NCI-H2107 treated with DMSO at 0.1 percent for 48 hours (cell line): Measurements from ENCODE around the gene PAF1.

Experiments used
- DNase-seq: peaks from one replicate; lab custom pipeline; 2025; ENCODE audit not compliant: unreplicated experiment; lab: John Stamatoyannopoulos, UW

PAF1 gene

DNA sequence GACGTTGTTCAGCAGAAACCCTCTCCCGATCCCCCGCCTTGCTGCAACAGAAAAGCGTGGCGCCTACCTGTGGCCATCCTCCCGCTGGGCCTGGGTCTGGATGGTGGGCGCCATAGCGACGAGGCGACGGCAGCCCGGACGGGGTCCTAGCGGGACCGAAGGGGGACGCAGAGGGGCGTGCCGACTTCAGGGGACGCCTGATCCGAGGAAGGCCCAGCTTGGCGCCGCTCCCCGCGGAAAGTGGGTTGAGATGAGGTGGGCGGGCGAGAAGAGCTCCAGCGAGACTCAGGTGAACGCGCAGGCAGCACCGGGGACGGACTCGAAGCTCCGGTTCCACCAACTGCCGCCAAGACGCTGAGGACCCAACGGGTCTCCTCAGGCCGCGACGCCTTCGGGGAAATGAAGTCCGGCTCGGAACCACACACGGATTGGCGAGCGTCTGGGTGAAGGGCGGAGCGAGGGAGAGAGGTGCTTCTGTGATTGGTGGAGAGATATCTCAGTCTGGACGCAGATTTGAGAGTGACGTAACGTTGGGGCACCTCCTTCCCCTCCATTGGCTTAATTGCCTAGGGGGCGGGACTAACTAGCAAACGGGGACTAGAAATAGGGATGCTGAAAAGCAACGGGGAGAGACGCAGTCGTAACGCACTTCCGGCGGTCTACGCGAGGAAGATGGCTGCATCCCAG lies at the start of gene PAF1, which contains the start of gene MED29:
Gene PAF1 (minus strand): TSS at position 356 of the 687 bp plus-strand sequence. CDS start 242 bp downstream, at position 114.
Gene MED29 (plus strand): TSS at position 628 of the 687 bp plus-strand sequence. CDS start 45 bp downstream, at position 673.
- DNase-seq, result peak; percentile 99

DNA sequence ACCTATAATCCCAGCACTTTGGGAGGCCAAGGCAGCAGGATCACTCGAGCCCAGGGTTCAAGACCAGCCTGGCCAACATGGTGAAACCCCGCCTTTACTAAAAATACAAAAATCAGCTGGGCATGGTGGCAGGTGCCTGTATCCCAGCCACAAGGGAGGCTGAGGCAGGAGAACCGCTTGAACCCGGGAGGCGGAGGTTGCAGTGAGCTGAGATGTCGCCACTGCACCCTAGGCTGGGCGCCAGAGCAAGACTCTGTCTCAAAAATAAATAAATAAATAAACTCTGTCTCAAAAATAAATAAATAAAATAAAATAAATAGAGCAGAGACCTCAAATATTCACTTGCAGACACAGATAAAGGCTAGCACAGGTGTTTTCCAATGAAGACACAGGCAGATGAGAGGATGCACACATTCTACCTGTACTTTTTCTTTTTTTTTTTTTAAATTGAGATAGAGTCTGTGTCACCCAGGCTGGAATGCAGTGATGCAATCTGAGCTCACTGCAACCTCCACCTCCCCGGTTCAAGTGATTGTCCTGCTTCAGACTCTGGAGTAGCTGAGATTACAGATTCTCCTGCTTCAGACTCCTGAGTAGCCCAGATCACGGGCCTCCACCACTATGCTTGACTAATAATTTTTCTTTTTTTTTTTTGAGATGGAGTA lies 47.5 kb upstream of the PAF1 start:
- no peak for DNase-seq

DNA sequence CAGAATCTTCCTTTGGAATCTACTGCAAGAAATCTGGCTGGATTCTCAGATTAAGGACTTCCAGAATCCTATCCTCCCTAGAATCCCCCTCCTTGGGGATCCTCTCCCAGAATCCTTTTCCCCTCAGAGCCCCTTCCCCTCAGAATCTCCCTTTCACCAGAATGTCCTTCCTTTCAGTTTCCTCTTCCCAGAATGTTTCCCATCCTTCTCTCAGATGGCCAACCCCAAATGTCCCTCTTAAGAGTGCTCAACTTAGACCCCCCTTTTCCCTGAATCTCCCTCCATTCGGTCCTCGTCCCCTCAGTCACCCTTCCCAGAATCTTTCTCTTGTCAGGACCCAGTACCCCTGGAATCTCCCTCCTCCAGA lies 45.4 kb upstream of the PAF1 start:
- no peak for DNase-seq

DNA sequence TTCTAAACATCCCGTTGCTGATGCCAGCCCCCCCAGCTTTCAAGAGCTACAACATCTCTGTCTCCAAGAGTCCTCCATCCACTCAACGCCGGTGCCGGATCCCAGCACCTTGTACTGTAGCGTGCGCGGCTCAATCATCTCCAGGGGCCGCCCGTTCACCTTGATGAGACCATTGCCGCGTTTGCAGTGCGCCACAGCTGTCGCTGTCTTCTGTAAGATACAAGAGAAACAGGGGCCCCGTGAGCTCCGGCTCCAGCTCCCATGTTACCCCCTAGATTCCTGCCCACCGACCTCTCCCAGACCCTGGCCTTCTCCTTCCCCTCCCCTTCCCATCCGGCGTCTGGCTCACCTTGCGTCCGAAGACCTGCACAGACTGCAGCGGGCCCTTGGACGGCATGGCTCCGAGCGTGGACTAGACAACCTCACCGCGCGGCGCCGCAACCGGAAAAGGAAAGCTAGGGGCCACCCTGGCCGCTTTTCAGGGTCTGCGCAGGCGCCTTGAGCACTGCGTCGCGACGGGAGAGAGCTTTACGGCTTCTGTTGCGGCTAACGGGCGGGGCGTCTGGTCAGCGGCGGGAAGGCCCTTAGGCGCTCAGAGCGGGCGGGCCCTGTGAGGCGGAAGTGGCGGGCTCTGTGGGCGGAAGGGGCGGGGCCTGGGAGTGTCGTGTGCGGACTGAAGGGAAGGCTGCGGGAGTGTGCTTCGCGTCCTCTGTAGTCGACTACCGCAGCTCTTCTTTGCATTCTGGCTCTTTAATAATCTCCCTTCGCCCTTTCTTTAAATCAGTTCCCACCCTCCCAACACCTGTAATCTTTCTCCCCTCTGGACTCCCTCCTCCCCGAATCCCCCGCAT lies 44.8 kb upstream of the PAF1 start, which contains the start of gene RPS16:
Gene RPS16 (minus strand): TSS at position 451 of the 851 bp plus-strand sequence. CDS start 54 bp downstream, at position 397.
- peak; percentile 93 for DNase-seq

DNA sequence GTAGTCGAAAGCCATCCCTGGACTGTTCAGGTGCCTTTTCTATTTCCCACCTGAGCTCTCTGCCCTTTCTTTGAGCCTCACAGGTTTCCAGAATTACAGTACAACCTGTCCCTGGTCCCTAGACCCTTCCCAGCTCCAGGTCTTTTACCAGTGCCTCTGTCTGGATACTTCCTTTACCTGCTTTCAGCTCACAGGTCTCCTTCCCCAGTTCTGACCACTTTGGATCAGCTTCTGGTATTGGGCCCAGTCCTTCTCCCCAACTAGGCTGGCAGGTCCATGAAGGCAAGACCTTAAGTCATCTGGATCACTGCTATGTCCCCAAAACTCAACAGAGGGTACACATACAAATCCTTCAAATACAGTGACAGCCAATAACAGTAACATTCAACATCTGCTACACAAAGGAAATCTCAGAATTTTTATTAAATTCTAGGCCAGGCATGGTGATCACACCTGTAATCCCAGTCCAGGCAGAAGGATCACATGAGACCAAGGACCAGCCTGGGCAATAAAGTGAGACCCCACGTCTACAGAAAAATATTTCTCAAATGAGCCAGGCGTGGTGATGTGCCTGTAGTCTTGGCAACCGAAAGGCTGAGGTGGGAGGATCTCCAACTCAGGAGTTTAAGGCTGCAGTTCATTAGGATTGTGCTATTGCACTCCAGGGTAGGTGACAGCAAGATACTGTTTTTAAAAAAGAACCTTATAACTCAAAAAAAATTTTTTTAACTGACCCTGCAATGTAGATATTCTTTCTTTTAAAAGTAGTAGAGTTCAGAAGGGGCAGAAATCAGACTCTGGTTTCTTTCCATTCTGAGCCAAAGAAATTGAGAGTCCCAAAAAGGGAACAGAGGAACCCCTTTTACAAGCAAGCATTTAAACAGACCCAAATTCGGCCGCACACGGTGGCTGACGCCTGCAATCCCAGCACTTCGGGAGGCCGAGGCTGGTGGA lies 43.5 kb upstream of the PAF1 start:
- no peak for DNase-seq

DNA sequence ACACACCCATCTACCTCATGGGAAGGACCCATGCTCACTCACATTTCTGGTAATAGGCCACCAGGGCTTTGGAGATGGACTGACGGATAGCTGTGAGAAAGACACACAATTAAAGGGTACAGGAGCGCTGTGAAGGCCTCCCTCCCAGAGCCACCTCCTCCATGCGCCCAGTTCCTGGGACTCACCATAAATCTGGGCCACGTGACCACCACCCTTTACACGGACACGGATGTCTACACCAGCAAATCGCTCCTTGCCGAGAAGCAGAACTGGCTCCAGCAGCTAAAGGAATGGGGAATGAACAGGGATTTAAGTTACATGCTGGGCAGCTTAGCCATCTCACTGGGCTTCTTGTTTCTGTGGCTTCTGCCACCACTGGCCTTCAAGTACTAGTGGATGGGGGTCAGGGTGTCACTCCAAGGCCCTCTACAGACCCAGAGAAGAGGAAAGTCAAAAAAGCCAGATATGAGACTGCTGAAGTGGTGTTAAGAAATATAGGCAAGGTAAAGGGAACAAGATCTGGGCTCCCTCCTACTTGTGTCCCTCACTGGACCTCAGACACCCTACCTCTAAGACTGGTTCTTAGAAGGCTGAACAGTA lies 42.7 kb upstream of the PAF1 start:
- DNase-seq, result no peak

DNA sequence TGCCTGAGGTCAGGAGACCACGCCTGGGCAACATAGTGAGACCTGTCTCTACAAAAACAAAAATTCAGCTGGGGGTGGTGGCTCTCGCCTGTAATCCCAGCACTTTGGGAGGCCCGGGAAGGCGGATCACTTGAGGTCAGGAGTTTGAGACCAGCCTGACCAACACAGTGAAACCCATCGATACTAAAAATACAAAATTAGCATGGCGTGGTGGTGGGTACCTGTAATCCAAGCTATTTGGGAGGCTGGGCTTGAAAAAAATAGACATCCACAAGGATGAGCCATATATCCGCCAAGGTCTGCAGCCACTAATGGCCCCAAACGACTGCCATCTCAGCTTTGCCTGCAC lies 41.7 kb upstream of the PAF1 start:
- DNase-seq, result no peak

DNA sequence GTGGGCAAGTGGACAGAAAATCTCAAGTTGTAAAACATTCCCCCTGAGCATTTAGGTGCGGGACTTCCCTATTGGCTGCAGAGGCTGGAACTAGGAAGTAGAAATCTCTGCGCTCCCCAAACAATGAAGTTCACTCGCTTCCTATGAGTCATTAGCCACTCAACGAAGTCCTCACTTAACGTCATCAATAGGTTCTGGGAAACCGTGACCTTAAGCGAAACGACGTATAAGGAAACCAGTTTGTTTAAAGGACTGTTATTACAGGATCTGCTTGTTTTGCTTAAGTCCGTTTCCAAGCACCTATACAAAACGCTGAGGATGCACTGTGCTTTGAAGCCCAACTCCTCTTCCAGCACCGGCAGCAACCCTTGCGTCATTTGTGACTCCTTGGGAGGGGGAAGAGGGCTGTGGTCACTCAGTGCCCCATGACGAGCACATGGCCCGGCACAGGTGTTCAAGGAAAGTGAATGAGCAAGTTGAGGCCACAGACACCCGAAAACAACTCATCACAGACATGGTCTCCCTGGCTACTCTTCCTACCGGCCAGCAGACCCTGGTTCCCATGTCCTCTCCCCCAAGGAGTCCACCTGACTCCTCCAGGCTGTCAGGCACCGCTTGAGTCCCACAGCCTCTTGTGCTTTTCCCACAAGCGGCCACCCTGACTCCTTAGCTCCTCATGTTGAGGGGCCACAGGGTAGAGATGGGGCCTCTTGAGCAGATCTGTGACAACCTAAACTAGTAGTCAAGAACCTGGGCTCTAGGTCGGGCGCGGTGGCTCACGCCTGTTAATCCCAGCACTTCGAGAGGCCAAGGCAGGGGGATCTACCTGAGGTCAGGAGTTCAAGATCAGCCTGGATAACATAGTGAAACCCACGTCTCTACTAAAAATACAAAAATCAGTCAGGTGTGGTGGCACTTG lies 40.0 kb upstream of the PAF1 start:
- no peak for DNase-seq

DNA sequence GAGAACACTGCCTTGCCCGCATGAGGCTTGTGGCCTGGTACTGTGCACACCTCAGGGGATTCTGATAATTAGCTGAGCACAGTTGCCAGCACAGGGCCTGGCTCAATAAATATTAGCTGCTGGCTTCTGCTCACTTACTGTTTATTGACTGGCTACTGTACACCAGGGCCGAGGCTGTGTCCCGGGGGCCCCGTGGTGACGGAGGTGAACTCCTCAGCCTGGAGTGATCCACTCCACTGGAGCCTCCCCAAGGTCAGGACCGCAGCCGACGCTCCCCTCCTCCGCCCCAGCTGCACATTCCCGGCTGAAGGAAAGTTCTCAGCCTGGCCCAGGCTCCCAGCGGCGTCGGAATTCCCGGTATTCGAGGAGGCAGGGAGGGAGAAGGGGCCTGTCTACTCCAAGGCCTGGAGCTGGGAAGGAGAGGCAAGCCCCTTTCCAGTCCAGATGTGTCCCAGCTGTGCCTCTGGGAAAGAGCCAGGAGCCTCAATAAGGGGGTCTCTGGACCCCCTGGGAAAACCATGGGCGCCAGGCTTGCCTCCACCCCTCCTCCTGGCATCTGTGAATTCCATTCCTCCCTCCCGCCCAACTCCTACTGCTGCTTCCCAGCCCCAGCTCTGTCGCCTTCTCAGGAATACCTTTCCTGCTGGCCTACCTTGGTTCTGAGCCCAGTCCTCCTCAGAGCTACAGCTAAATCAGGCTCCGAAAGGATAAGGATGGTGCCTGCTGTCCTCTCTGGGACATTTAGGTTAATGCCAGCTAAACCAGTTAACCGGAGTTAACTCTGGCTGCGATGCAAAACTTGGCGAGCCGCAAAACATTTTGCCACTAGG lies 37.6 kb upstream of the PAF1 start:
- DNase-seq, result no peak

DNA sequence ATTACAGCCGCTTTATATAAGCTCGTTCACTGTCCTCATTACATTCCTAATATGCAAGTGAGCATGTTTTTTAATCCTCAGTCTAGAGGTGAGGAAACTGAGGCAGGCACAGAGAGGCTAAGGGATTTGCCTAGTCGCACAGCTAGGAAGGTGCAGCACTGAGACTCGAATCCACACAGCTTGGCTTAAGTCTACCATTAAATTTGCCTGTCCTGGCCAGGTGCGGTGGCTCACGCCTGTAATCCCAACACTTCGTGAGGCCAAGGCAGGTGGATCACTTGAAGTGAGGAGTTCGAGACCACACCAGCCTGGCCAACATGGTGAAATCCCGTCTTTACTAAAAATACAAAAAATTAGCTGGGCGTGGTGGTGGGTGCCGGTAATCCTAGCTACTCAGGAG lies 36.8 kb upstream of the PAF1 start:
- DNase-seq, result no peak

DNA sequence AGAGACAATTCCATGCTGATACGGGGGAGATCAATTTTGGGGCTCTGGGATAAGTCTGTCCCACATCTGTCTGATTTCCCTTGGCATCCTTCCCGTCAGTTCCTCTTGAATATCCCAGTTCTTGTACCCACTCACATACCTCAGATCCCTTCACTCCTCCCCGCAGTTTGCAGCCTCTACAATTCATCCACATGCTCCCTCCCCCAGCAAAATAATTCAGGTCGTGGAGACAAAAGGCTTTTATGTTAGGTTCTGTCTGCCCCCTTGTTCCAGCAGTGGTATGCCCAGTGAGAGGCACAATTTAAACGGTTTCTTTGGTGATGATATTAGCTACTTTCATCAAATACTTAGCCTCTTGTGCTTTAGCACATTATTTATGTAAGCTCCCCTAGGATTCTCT lies 35.3 kb upstream of the PAF1 start:
- no peak for DNase-seq

DNA sequence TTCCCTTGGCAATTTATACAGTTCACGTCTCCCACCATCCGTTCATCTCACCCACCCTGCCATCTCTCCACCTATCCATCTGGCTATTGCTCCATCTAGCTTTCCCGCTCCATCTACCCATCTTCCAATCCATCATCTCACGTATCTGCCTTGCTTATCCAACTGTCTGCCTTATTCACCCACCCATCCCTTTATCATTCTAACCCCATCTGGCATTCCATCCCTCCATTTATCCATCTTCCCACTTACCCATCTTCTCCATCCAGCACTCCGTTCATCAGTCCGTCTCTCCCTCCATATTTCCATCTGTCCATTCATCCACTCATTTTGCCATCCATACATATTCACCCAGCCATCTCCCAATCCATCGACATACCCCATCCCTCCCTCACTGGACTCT lies 34.8 kb upstream of the PAF1 start:
- no peak for DNase-seq

DNA sequence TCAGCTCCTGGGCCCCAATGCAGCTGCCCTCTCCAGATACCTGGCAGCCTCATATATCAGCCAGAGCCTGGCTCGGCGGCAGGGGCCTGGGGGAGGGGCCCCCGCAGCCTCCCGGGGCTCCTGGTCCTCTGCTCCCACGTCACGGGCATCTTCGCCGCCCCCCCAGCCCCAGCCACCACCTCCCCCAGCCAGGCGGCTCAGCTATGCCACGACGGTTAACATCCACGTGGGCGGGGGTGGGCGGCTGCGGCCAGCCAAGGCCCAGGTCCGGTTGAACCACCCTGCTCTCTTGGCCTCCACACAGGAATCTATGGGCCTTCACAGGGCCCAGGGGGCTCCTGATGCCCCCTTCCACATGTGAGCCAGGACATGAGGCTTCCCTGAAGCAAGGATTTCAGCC lies 34.0 kb upstream of the PAF1 start:
- no peak for DNase-seq

DNA sequence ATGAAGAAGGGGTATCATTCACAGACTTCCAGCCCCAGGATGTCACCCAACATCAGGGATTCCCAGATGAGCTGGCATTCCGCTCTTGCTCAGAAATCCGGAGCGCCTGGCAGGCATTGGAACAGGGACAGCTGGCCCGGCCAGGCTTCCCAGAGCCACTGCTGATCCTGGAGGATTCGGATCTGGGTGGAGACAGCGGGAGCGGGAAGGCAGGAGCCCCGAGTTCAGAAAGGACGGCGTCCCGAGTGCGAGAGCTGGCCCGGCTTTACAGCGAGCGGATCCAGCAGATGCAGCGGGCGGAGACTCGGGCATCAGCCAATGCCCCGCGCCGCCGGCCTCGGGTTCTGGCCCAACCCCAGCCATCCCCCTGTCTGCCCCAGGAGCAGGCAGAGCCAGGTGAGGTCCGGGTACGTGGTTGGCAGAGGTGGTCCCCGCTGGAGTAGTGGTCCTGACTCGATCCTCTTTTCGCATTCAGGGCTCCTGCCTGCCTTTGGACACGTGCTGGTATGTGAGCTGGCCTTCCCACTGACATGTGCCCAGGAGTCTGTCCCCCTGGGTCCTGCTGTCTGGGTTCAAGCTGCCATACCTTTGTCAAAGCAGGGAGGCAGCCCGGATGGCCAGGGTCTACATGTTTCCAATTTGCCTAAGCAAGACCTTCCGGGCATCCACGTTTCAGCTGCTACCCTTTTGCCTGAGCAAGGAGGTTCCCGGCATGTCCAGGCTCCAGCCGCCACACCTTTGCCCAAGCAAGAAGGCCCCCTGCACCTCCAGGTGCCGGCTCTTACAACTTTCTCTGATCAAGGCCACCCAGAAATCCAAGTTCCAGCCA lies 32.6 kb upstream of the PAF1 start:
- no peak for DNase-seq

DNA sequence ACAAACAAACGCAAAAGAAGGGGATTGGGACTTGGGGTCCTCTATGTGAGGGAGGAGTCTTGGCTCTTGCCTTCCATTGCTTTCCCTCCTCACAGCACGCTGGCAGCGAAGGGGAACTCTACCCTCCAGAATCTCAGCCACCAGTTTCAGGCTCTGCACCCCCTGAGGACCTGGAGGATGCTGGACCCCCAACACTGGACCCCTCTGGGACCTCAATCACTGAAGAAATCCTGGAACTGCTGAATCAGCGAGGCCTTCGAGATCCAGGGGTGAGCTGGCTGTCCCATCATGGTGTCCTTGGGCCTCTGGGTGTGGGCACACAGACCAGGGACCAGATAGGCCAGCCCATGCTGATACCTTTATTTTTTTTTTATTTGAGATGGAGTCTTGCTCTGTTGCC lies 31.1 kb upstream of the PAF1 start:
- DNase-seq, result no peak

DNA sequence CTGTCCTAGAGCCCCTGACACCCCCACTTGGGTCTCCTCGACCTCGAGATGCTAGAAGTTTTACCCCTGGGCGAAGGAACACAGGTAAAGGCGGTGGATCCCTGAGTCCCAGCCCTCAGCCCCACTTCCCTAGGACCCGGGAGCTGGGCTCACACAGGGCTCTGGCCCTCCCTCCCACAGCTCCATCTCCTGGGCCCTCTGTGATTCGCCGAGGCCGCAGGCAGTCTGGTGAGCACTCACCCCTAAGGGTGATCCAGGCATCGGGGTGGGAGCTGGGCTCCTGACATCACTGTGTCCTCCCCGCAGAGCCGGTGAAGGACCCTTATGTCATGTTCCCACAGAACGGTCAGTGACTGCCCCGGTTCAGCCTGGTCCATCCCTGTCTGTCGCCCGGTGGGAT lies 29.9 kb upstream of the PAF1 start:
- DNase-seq, result no peak

DNA sequence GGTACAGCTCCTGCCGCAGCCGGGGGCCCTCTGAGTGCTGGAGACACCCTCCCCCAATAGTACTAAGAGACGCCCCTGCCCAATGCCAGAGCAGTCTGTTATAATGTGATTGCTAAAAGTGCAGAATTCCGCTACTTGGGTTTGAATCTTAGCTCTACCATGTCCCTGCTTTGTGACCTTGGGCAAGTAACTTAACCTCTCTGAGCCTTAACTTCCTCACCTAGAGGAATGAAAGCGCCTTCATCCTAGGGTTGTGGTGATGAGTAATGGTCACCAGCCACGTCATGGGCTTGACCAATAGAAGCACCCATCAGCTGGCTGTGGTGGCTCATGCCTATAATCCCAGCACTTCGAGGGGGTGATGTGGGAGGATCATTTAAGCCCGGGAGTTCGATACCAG lies 28.1 kb upstream of the PAF1 start:
- no peak for DNase-seq
